ENCODE results near the gene ITGB3BP. TPM values are rescaled to one million over a fixed set of nuclear protein-coding genes. Genes with fewer than 3 reads are reported as not detected.

The ITGB3BP gene
- total RNA-seq, 1 experiment from 2014 or later: 23.6 TPM

DNA sequence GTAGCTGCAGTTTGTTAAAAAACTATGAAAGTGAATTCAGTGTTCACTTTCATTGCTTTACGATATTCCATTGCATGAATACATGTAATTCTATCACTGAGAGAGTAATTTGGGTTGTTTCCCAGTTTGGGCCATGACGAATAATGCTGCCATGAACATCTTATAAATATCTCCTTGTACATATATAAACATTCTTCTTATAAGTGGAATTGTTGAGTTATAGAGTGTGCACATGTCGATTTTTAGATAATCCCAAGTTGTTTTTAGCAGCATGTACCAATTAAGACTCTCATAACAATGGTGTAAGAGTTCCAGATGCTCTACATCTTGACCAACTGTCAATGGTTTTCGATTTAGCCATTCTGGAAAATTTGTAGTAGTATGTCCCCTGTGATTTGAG is 114.7 kb downstream of the ITGB3BP start:
- BruUV-seq (replicated peaks): no TSS peak
- POLR2A ChIA-PET: no interaction called here
- H3K9me3 ChIP-seq: no peaks in the 10 kb centered on the region

DNA sequence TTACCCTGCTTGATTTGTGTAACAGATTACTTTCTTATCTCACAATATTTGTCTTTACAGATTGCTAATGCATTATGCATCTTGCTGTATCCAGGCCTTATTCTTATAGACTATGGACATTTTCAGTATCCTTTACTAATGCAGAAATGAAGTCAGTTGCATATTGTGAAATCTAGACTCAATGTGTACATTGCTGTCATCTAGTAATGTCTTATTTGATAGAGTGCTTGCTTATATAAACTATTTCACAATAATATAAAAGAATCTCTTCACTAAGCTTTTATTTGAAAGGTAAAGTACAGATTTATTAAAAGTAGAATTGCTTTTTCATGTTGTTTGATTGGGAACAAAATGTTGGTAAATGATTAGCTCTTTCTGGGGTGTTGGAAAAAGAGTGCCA is 116.0 kb downstream of the ITGB3BP start:
- Mint-ChIP-seq H3K27me3 (ENCODE audit: insufficient read depth, unreplicated experiment) (no peaks in the 10 kb centered on the region), H3K9me3 (ENCODE audit: unreplicated experiment) (no peaks in the 10 kb centered on the region), H3K4me3 (ENCODE audit: unreplicated experiment) (no peak overlapping the region), H3K27ac (ENCODE audit: unreplicated experiment) (no peak overlapping the region), H3K4me1 (ENCODE audit: low read depth, unreplicated experiment) (peaks cover 7% of the 10 kb centered on the region), H3K36me3 (ENCODE audit: insufficient read depth, unreplicated experiment) (peaks cover 6% of the 10 kb centered on the region)
- BruUV-seq (replicated peaks): no TSS peak
- DNase-seq: no peak
- Histone ChIP-seq H3K9me3 (no peaks in the 10 kb centered on the region), H3K4me1 (0 out of 2 replicates have a peak, but pooled peaks cover 5% of the 10 kb centered on the region), H3K27me3 (replicated peaks; ENCODE audit: control insufficient read depth, insufficient read depth, low read length) (no peaks in the 10 kb centered on the region), H3K36me3 (ENCODE audit: control insufficient read depth, insufficient read depth, low read length) (no peaks in the 10 kb centered on the region), H3K4me3 (ENCODE audit: low read depth, low read length) (no peak overlapping the region)
- intact Hi-C loops (cut with micrococcal nuclease; ENCODE audit: unreplicated experiment): no loop called here
- ChIA-PET CTCF (no interaction called here), POLR2A (no interaction called here)
- TF ChIP-seq, protein P1, sequence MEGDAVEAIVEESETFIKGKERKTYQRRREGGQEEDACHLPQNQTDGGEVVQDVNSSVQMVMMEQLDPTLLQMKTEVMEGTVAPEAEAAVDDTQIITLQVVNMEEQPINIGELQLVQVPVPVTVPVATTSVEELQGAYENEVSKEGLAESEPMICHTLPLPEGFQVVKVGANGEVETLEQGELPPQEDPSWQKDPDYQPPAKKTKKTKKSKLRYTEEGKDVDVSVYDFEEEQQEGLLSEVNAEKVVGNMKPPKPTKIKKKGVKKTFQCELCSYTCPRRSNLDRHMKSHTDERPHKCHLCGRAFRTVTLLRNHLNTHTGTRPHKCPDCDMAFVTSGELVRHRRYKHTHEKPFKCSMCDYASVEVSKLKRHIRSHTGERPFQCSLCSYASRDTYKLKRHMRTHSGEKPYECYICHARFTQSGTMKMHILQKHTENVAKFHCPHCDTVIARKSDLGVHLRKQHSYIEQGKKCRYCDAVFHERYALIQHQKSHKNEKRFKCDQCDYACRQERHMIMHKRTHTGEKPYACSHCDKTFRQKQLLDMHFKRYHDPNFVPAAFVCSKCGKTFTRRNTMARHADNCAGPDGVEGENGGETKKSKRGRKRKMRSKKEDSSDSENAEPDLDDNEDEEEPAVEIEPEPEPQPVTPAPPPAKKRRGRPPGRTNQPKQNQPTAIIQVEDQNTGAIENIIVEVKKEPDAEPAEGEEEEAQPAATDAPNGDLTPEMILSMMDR (IDR thresholded peaks at IDR 0.05; ENCODE audit: insufficient read depth in 1 of 2, low read depth in 1 of 2, low read length in 1 of 2, severe bottlenecking in 1 of 2, unreplicated experiment in 1 of 2): no peak

More for the DNA sequence above, 114.7 kb downstream of the ITGB3BP start:
- Mint-ChIP-seq H3K36me3 (ENCODE audit: insufficient read depth, unreplicated experiment) (peaks cover 6% of the 10 kb centered on the region), H3K9me3 (ENCODE audit: unreplicated experiment) (no peaks in the 10 kb centered on the region), H3K27ac (ENCODE audit: unreplicated experiment) (no peak overlapping the region), H3K4me3 (ENCODE audit: unreplicated experiment) (no peak overlapping the region), H3K27me3 (ENCODE audit: insufficient read depth, unreplicated experiment) (no peaks in the 10 kb centered on the region), H3K4me1 (ENCODE audit: low read depth, unreplicated experiment) (peaks cover 7% of the 10 kb centered on the region)
- Histone ChIP-seq H3K4me3 (ENCODE audit: low read depth, low read length) (no peak overlapping the region), H3K4me1 (0 out of 2 replicates have a peak, but pooled peaks cover 5% of the 10 kb centered on the region), H3K27me3 (replicated peaks; ENCODE audit: control insufficient read depth, insufficient read depth, low read length) (no peaks in the 10 kb centered on the region), H3K36me3 (ENCODE audit: control insufficient read depth, insufficient read depth, low read length) (no peaks in the 10 kb centered on the region)
- CTCF ChIA-PET: no interaction called here
- DNase-seq: no peak
- TF ChIP-seq, protein P1 (IDR thresholded peaks at IDR 0.05; ENCODE audit: insufficient read depth in 1 of 2, low read depth in 1 of 2, low read length in 1 of 2, severe bottlenecking in 1 of 2, unreplicated experiment in 1 of 2): no peak
- intact Hi-C loops (cut with micrococcal nuclease; ENCODE audit: unreplicated experiment): no loop called here

DNA sequence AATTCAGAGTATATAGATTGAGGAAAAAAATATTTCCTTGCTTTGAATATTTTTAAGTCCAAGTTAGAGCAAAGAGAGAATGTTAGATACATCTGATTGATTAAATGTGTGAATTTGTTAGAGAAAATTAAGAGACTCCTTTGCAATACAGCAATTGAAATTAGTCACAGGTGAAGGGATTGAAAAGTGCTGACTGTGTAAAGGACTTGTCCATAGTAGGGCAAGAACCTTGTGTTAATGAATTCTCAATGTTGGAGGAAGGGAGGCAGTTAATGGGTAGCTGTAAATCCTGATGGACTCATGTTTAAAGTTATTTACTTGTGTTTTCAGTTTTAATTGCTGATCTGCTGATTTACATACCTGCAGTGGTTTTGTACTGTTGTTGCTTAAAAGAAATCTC is 117.0 kb downstream of the ITGB3BP start:
- intact Hi-C loops (cut with micrococcal nuclease; ENCODE audit: unreplicated experiment): no loop called here
- no TSS peak for BruUV-seq (replicated peaks)

More for the DNA sequence above, 117.0 kb downstream of the ITGB3BP start:
- no peaks in the 10 kb centered on the region for H3K27me3 Mint-ChIP-seq (ENCODE audit: insufficient read depth, unreplicated experiment)
- H3K9me3 Mint-ChIP-seq (ENCODE audit: unreplicated experiment): no peaks in the 10 kb centered on the region
- TF ChIP-seq, protein P1 (IDR thresholded peaks at IDR 0.05; ENCODE audit: insufficient read depth in 1 of 2, low read depth in 1 of 2, low read length in 1 of 2, severe bottlenecking in 1 of 2, unreplicated experiment in 1 of 2): no peak
- H3K4me3 Mint-ChIP-seq (ENCODE audit: unreplicated experiment): no peak overlapping the region
- peaks cover 7% of the 10 kb centered on the region for H3K4me1 Mint-ChIP-seq (ENCODE audit: low read depth, unreplicated experiment)
- Histone ChIP-seq H3K36me3 (ENCODE audit: control insufficient read depth, insufficient read depth, low read length) (no peaks in the 10 kb centered on the region), H3K9me3 (no peaks in the 10 kb centered on the region), H3K4me1 (0 out of 2 replicates have a peak, but pooled peaks cover 5% of the 10 kb centered on the region), H3K27me3 (replicated peaks; ENCODE audit: control insufficient read depth, insufficient read depth, low read length) (no peaks in the 10 kb centered on the region), H3K4me3 (ENCODE audit: low read depth, low read length) (no peak overlapping the region)
- H3K27ac Mint-ChIP-seq (ENCODE audit: unreplicated experiment): no peak overlapping the region
- no peak for DNase-seq
- CTCF ChIA-PET: interaction anchor here (0.6 kb wide), 1 partner anchor 89 kb away, joined by 3 read pairs; no protein-coding TSS in a partner anchor
- H3K36me3 Mint-ChIP-seq (ENCODE audit: insufficient read depth, unreplicated experiment): peaks cover 6% of the 10 kb centered on the region
- POLR2A ChIA-PET: no interaction called here
